MM.1S (cell line): Measurements from ENCODE around the gene RHOF.
"Not testable (repeated sequence)": the region's sequence is repeated elsewhere in the genome, so short reads cannot be mapped to it uniquely, and the experiment has no call there.

Experiments used
- DNase-seq: peaks from one replicate; pipeline ENCODE4 v3.0.0-alpha.2; 2015
- H2AFZ ChIP-seq: fragments of 300-600 bp; sonication (generic); 2 replicates; pipeline ENCODE4 v1.6.0; 2016; ENCODE audit warnings: antibody characterized with exemption, low read length
- H3F3A ChIP-seq: fragments of 300-600 bp; sonication (generic); 2 replicates; pipeline ENCODE4 v1.6.1; 2016; ENCODE audit warnings: mild to moderate bottlenecking, antibody characterized with exemption, low read length, moderate library complexity, mixed read lengths; ENCODE audit not compliant: insufficient read depth
- H3K27ac ChIP-seq: fragments of 300-600 bp; sonication (generic); 2 replicates; pipeline ENCODE4 v1.5.1; 2016; ENCODE audit warnings: mild to moderate bottlenecking, low read length
- H3K27me3 ChIP-seq: fragments of 300-600 bp; sonication (generic); replicated peaks from 2 replicates; pipeline ENCODE4 v1.6.0; 2016; ENCODE audit warnings: low read length; ENCODE audit not compliant: insufficient read depth
- H3K36me3 ChIP-seq: fragments of 300-600 bp; sonication (generic); replicated peaks from 2 replicates; pipeline ENCODE4 v1.6.1; 2016; ENCODE audit warnings: mild to moderate bottlenecking, low read length, mixed read lengths; ENCODE audit not compliant: insufficient read depth
- H3K4me1 ChIP-seq: fragments of 300-600 bp; sonication (generic); 2 replicates; pipeline ENCODE4 v1.6.1; 2016; ENCODE audit warnings: low read length, mixed read lengths
- H3K4me2 ChIP-seq: fragments of 300-600 bp; sonication (generic); 2 replicates; pipeline ENCODE4 v1.6.0; 2016; ENCODE audit warnings: low read depth, low read length
- H3K4me3 ChIP-seq: fragments of 300-600 bp; sonication (generic); 2 replicates; pipeline ENCODE4 v1.5.1; 2016; ENCODE audit warnings: low read length, mixed read lengths
- H3K79me2 ChIP-seq: fragments of 300-600 bp; sonication (generic); 2 replicates; pipeline ENCODE4 v1.6.1; 2016; ENCODE audit warnings: mixed run types, low read length, mixed read lengths
- H3K9ac ChIP-seq: fragments of 300-600 bp; sonication (generic); 2 replicates; pipeline ENCODE4 v1.6.1; 2016; ENCODE audit warnings: low read length, mixed read lengths
- H3K9me2 ChIP-seq: fragments of 300-600 bp; sonication (generic); replicated peaks from 2 replicates; pipeline ENCODE4 v1.6.1; 2016; ENCODE audit warnings: mild to moderate bottlenecking, low read length, mixed read lengths; ENCODE audit not compliant: insufficient read depth
- H3K9me3 ChIP-seq: fragments of 300-600 bp; sonication (generic); replicated peaks from 2 replicates; pipeline ENCODE4 v1.6.1; 2016; ENCODE audit warnings: mild to moderate bottlenecking, low read length, mixed read lengths; ENCODE audit not compliant: insufficient read depth
- H4K20me1 ChIP-seq: fragments of 300-600 bp; sonication (generic); 2 replicates; pipeline ENCODE4 v1.6.1; 2016; ENCODE audit warnings: mild to moderate bottlenecking, low read length, moderate library complexity, mixed read lengths; ENCODE audit not compliant: insufficient read depth
- EZH2 ChIP-seq: fragments of 300-600 bp; sonication (generic); optimal IDR thresholded peaks from 2 replicates; pipeline ENCODE3; 2017; ENCODE audit warnings: low read depth, mild to moderate bottlenecking, antibody characterized with exemption, low read length, mixed read lengths
- EZH2phosphoT487 ChIP-seq: fragments of 300-600 bp; sonication (generic); IDR thresholded peaks from 2 replicates; pipeline ENCODE4 v1.6.1; 2018; ENCODE audit warnings: antibody characterized with exemption, low read length
- TF ChIP-seq, protein P1 (sequence below): fragments of 300-600 bp; sonication (generic); IDR thresholded peaks from 2 replicates; pipeline ENCODE4 v1.5.1; 2016; ENCODE audit warnings: antibody characterized with exemption, low read length, mixed read lengths

The RHOF gene

DNA sequence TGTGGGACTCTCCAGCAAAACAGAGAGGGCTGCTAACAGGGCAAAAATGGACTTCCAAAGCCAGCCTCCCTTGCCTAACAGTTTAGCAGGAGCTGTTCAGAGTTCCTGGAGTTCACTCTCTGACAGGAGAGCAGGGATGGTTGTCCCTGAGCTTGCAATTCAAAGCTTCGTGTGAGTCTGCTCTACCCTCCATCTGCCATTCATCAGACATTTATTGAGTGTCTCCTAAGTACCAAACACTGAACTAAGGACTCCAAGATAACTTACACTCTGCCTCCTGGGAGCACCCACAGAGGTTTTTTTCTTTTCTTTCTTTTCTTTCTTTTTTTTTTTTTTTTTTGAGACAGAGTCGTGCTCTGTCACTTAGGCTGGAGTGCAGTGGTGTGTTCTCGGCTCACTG lies 28.7 kb downstream of the RHOF start:
- Histone ChIP-seq H3F3A (no peaks in the 10 kb centered on the region), H3K36me3 (no peaks in the 10 kb centered on the region), H3K9me3 (no peaks in the 10 kb centered on the region), H2AFZ (no peak overlapping the region), H3K4me3 (no peak overlapping the region), H4K20me1 (no peaks in the 10 kb centered on the region), H3K9ac (no peak overlapping the region), H3K79me2 (no peaks in the 10 kb centered on the region), H3K4me1 (no peaks in the 10 kb centered on the region), H3K27me3 (no peaks in the 10 kb centered on the region), H3K27ac (no peak overlapping the region), H3K4me2 (no peak overlapping the region), H3K9me2 (no peaks in the 10 kb centered on the region)
- TF ChIP-seq EZH2phosphoT487: no peak
- no peak for TF ChIP-seq EZH2
- TF ChIP-seq, protein P1, sequence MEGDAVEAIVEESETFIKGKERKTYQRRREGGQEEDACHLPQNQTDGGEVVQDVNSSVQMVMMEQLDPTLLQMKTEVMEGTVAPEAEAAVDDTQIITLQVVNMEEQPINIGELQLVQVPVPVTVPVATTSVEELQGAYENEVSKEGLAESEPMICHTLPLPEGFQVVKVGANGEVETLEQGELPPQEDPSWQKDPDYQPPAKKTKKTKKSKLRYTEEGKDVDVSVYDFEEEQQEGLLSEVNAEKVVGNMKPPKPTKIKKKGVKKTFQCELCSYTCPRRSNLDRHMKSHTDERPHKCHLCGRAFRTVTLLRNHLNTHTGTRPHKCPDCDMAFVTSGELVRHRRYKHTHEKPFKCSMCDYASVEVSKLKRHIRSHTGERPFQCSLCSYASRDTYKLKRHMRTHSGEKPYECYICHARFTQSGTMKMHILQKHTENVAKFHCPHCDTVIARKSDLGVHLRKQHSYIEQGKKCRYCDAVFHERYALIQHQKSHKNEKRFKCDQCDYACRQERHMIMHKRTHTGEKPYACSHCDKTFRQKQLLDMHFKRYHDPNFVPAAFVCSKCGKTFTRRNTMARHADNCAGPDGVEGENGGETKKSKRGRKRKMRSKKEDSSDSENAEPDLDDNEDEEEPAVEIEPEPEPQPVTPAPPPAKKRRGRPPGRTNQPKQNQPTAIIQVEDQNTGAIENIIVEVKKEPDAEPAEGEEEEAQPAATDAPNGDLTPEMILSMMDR: no peak
- DNase-seq: no peak

DNA sequence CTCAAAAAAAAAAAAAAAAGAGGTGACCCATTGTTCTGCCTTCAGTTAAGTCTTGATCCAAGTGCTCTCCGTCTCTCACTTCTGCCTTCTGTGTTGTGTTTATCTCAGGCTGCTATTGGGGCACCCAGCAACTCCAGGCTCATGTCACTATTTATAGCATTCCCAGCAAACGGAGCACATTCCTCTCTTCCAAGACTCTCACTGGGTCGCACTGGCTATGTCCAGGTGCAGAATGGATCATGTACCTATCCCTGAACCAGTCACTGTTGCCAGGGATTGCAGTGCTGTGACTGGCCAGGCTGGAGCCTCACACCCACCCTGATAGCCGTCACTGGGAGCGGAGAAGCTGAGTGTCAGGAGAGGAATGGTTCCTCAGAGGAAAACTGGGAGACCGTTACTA lies 31.2 kb downstream of the RHOF start:
- H3K4me1 ChIP-seq: no peaks in the 10 kb centered on the region
- no peak overlapping the region for H3K9ac ChIP-seq
- H3K9me2 ChIP-seq: no peaks in the 10 kb centered on the region
- H4K20me1 ChIP-seq: no peaks in the 10 kb centered on the region
- no peaks in the 10 kb centered on the region for H3K27me3 ChIP-seq
- H2AFZ ChIP-seq: no peak overlapping the region
- no peak for TF ChIP-seq EZH2
- TF ChIP-seq, protein P1: no peak
- no peak for TF ChIP-seq EZH2phosphoT487
- no peaks in the 10 kb centered on the region for H3K9me3 ChIP-seq
- H3K27ac ChIP-seq: no peak overlapping the region
- H3K4me3 ChIP-seq: no peak overlapping the region
- no peaks in the 10 kb centered on the region for H3K79me2 ChIP-seq
- DNase-seq: no peak
- no peaks in the 10 kb centered on the region for H3F3A ChIP-seq
- H3K36me3 ChIP-seq: no peaks in the 10 kb centered on the region
- H3K4me2 ChIP-seq: no peak overlapping the region

DNA sequence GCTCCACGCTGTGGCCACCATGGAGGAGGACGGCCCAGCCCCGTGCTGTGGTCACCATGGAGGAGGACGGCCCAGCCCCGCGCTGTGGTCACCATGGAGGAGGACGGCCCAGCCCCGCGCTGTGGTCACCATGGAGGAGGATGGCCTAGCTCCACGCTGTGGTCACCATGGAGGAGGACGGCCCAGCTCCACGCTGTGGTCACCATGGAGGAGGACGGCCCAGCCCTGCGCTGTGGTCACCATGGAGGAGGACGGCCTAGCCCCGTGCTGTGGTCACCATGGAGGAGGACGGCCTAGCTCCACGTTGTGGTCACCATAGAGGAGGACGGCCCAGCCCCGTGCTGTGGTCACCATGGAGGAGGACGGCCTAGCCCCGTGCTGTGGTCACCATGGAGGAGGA lies 35.0 kb downstream of the RHOF start:
- H2AFZ ChIP-seq, H3K4me2 ChIP-seq, H3K9ac ChIP-seq, H3K27ac ChIP-seq, H3K9me3 ChIP-seq, H3K4me3 ChIP-seq, DNase-seq, H4K20me1 ChIP-seq, H3K4me1 ChIP-seq, H3K9me2 ChIP-seq, H3K79me2 ChIP-seq, H3K27me3 ChIP-seq, H3F3A ChIP-seq, H3K36me3 ChIP-seq: not testable (repeated sequence)

DNA sequence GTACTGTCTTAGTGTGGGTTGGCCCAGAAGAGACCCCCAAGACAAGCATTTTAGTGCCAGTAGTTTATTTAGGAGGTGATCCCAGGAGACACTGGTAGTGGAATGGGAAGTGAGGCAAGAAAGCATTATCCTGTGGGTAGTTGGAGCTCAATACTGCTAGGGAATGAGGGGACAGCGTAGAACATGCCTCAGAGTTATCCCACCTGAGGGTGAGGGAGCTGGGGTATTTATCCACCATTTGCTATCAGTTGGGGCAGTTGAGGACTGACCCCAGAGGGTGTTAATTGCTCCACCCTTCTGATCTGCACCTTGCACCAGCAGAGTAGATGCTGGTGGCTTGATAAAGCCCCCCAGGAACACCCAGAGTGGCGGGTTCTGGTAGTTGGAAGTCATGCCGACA lies 37.9 kb downstream of the RHOF start:
- H3K27me3 ChIP-seq: no peaks in the 10 kb centered on the region
- no peaks in the 10 kb centered on the region for H3K9me2 ChIP-seq
- H3K4me2 ChIP-seq: no peak overlapping the region
- H3K27ac ChIP-seq: no peak overlapping the region
- DNase-seq: no peak
- H3F3A ChIP-seq: no peaks in the 10 kb centered on the region
- no peaks in the 10 kb centered on the region for H3K9me3 ChIP-seq
- no peaks in the 10 kb centered on the region for H3K4me1 ChIP-seq
- no peak overlapping the region for H2AFZ ChIP-seq
- no peaks in the 10 kb centered on the region for H3K79me2 ChIP-seq
- H3K9ac ChIP-seq: no peak overlapping the region
- no peaks in the 10 kb centered on the region for H4K20me1 ChIP-seq
- TF ChIP-seq, protein P1: no peak
- no peak for TF ChIP-seq EZH2phosphoT487
- TF ChIP-seq EZH2: no peak
- no peaks in the 10 kb centered on the region for H3K36me3 ChIP-seq
- H3K4me3 ChIP-seq: no peak overlapping the region
